Activated T-helper 9 cell treated with anti-CD3 and anti-CD28 coated beads, Interleukin-2, amount 50 U/mL, for 16 hours (primary cell): ENCODE data around the gene OR51F1.
"Not testable (repeated sequence)": the region's sequence is repeated elsewhere in the genome, so short reads cannot be mapped to it uniquely, and the experiment has no call there.

ENCODE experiments used
- DNase-seq: peaks from one replicate; pipeline ENCODE4 v3.0.0-alpha.2; 2020; ENCODE audit warnings: low read depth

The OR51F1 gene

GRCh38 chr11:4769838-4770237 lies at the start of gene OR51F1:
TSS of gene OR51F1 (minus strand) at chr11:4769938. CDS start at chr11:4769938, 0 bp downstream.
- DNase-seq: no peak

GRCh38 chr11:4809246-4809645 lies 39.5 kb upstream of the OR51F1 start:
- no peak for DNase-seq

- no peak for DNase-seq
Observed at GRCh38 chr11:4808476-4808875, 38.7 kb upstream of the OR51F1 start.

GRCh38 chr11:4804280-4804679 lies 34.5 kb upstream of the OR51F1 start, which contains the start of gene OR52R1:
TSS of gene OR52R1 (minus strand) at chr11:4804380. CDS start at chr11:4804380, 0 bp downstream.
- no peak for DNase-seq

- DNase-seq: not testable (repeated sequence)
Observed at GRCh38 chr11:4801316-4801715, 31.6 kb upstream of the OR51F1 start.

- DNase-seq: no peak
Observed at GRCh38 chr11:4798427-4799183, 28.9 kb upstream of the OR51F1 start.

- DNase-seq: no peak
Observed at GRCh38 chr11:4797206-4797605, 27.5 kb upstream of the OR51F1 start.

- DNase-seq: no peak
Observed at GRCh38 chr11:4782454-4782853, 12.7 kb upstream of the OR51F1 start.

GRCh38 chr11:4768094-4768493 lies 1.6 kb downstream of the OR51F1 start:
- no peak for DNase-seq

- DNase-seq: no peak
Observed at GRCh38 chr11:4766420-4767043, 3.2 kb downstream of the OR51F1 start.

GRCh38 chr11:4763096-4763495 lies 6.6 kb downstream of the OR51F1 start:
- no peak for DNase-seq

GRCh38 chr11:4751201-4751600 lies 18.5 kb downstream of the OR51F1 start:
- DNase-seq: no peak

GRCh38 chr11:4748438-4748837 lies 21.3 kb downstream of the OR51F1 start:
- no peak for DNase-seq

GRCh38 chr11:4740735-4741134 lies 29.0 kb downstream of the OR51F1 start:
- no peak for DNase-seq

GRCh38 chr11:4727171-4727570 lies 42.6 kb downstream of the OR51F1 start:
- no peak for DNase-seq

GRCh38 chr11:4722616-4723534 lies 46.9 kb downstream of the OR51F1 start:
- DNase-seq: not testable (repeated sequence)
